Trophoblast cell (in vitro differentiated cells and primary cell): Measurements from ENCODE around the gene ARHGEF18.
A peak's percentile ranks its signal among the peaks of the same experiment; 100 is the strongest.

Source experiments
- DNase-seq, 2 donors: peaks; one replicate each; pipeline ENCODE4 v3.0.0-alpha.2; 2016
- H2AFZ ChIP-seq: 2 replicates; pipeline ENCODE4 v1.6.1; 2013; ENCODE audit warnings: low read length, moderate library complexity, mild to moderate bottlenecking; ENCODE audit not compliant: insufficient read depth, poor library complexity
- H2AK5ac ChIP-seq: 2 replicates; pipeline ENCODE4 v1.6.1; 2013; ENCODE audit warnings: mild to moderate bottlenecking, low read length
- H2BK120ac ChIP-seq: 2 replicates; pipeline ENCODE4 v1.6.1; 2013; ENCODE audit warnings: low read length, mild to moderate bottlenecking, moderate library complexity; ENCODE audit not compliant: insufficient read depth, poor library complexity
- H2BK12ac ChIP-seq: 2 replicates; pipeline ENCODE4 v1.6.1; 2013; ENCODE audit warnings: mild to moderate bottlenecking, low read length, moderate library complexity
- H2BK5ac ChIP-seq: 2 replicates; pipeline ENCODE4 v1.6.1; 2013; ENCODE audit warnings: low read length, low read depth, moderate library complexity, mild to moderate bottlenecking; ENCODE audit not compliant: poor library complexity
- H3K14ac ChIP-seq: 2 replicates; pipeline ENCODE4 v1.6.1; 2013; ENCODE audit warnings: mild to moderate bottlenecking, low read length
- H3K18ac ChIP-seq: 2 replicates; pipeline ENCODE4 v1.6.1; 2013; ENCODE audit warnings: mild to moderate bottlenecking, low read length
- H3K23ac ChIP-seq: 2 replicates; pipeline ENCODE4 v1.6.1; 2013; ENCODE audit warnings: low read length
- H3K27ac ChIP-seq: 2 replicates; pipeline ENCODE4 v1.5.1; 2013; ENCODE audit warnings: low read depth, mild to moderate bottlenecking, inconsistent platforms, low read length, moderate library complexity
- H3K27me3 ChIP-seq: 2 replicates; pipeline ENCODE4 v1.6.1; 2013; ENCODE audit warnings: inconsistent platforms, mild to moderate bottlenecking, low read length, moderate library complexity; ENCODE audit not compliant: insufficient read depth
- H3K36me3 ChIP-seq, 2 experiments: 1 replicate in 1 of 2; 2 replicates in 1 of 2; pipeline ENCODE4 v1.6.1; 2013; ENCODE audit warnings: low read length in 2 of 2, mild to moderate bottlenecking in 2 of 2, moderate library complexity in 1 of 2; ENCODE audit not compliant: insufficient read depth in 2 of 2, control insufficient read depth in 1 of 2
- H3K4ac ChIP-seq: 2 replicates; pipeline ENCODE4 v1.6.1; 2013; ENCODE audit warnings: low read depth, mild to moderate bottlenecking, low read length, moderate library complexity
- H3K4me1 ChIP-seq, 2 experiments: 1 replicate in 1 of 2; 2 replicates in 1 of 2; pipeline ENCODE4 v1.6.1; 2013; ENCODE audit warnings: low read length in 2 of 2, mild to moderate bottlenecking in 2 of 2, moderate library complexity in 1 of 2; ENCODE audit not compliant: insufficient read depth in 2 of 2, control insufficient read depth in 1 of 2
- H3K4me2 ChIP-seq: 2 replicates; pipeline ENCODE4 v1.6.1; 2013; ENCODE audit warnings: inconsistent platforms, mild to moderate bottlenecking, low read length, moderate library complexity
- H3K4me3 ChIP-seq: 2 replicates; pipeline ENCODE4 v1.5.1; 2013; ENCODE audit warnings: mild to moderate bottlenecking, low read depth, low read length, inconsistent platforms
- H3K79me1 ChIP-seq: one replicate; pipeline ENCODE4 v1.6.1; 2013; ENCODE audit warnings: low read length
- H3K79me2 ChIP-seq: 2 replicates; pipeline ENCODE4 v1.6.1; 2013; ENCODE audit warnings: low read length, mild to moderate bottlenecking; ENCODE audit not compliant: control insufficient read depth, insufficient read depth, poor library complexity
- H3K9ac ChIP-seq: 2 replicates; pipeline ENCODE4 v1.6.1; 2013; ENCODE audit warnings: mild to moderate bottlenecking, low read length
- H3K9me3 ChIP-seq: 2 replicates; pipeline ENCODE4 v1.6.1; 2013; ENCODE audit warnings: low read depth, mild to moderate bottlenecking, control low read depth, inconsistent platforms, low read length; ENCODE audit not compliant: insufficient read depth
- H4K12ac ChIP-seq: 2 replicates; pipeline ENCODE4 v1.6.1; 2013; ENCODE audit warnings: low read depth, mild to moderate bottlenecking, low read length, moderate library complexity
- H4K8ac ChIP-seq: 2 replicates; pipeline ENCODE4 v1.6.1; 2013; ENCODE audit warnings: low read depth, mild to moderate bottlenecking, low read length, moderate library complexity
- H4K91ac ChIP-seq: one replicate; pipeline ENCODE4 v1.6.1; 2013; ENCODE audit warnings: low read depth, mild to moderate bottlenecking, low read length, moderate library complexity
- WGBS: extraction: QIAGEN DNeasy Blood & Tissue Kit; methylation state at CpG from one replicate; pipeline ENCODE4 v1.1.7; 2013; ENCODE audit warnings: missing lambda C conversion rate; ENCODE audit not compliant: insufficient read length, insufficient coverage; ENCODE audit errors: extremely low coverage; 5-methylcytosine and 5-hydroxymethylcytosine counted together

The ARHGEF18 gene

GRCh38 chr19:7376151-7376852, 27.6 kb downstream of the ARHGEF18 start:
- H3K36me3 ChIP-seq = no peaks in the 10 kb centered on the region
- H3K79me2 ChIP-seq = peaks cover 6% of the 10 kb centered on the region
- DNase-seq = peak; percentile 97 to 98

GRCh38 chr19:7377196-7377595, 28.5 kb downstream of the ARHGEF18 start:
- no CpG with 5 or more reads among the region's 7 CpGs for WGBS
- H4K8ac ChIP-seq = no peak overlapping the region
- H3K9ac ChIP-seq = no peak overlapping the region
- peak overlapping the region; percentile 98 for H3K27ac ChIP-seq
- peak overlapping the region; percentile 99 for H2BK120ac ChIP-seq
- no peak overlapping the region for H2AFZ ChIP-seq
- H3K4me2 ChIP-seq = no peak overlapping the region
- H2BK12ac ChIP-seq = no peak overlapping the region
- H3K27me3 ChIP-seq = no peaks in the 10 kb centered on the region
- H4K12ac ChIP-seq = no peak overlapping the region
- H3K14ac ChIP-seq = no peak overlapping the region
- peaks cover 6% of the 10 kb centered on the region for H3K79me2 ChIP-seq
- H3K79me1 ChIP-seq = peaks cover 29% of the 10 kb centered on the region
- peaks cover 22 to 26% of the 10 kb centered on the region in 2 experiments for H3K4me1 ChIP-seq
- H3K4ac ChIP-seq = no peak overlapping the region
- H3K36me3 ChIP-seq = no peaks in the 10 kb centered on the region
- peak overlapping the region; percentile 99 for H4K91ac ChIP-seq
- DNase-seq = peak; percentile 81 to 85
- H3K18ac ChIP-seq = no peak overlapping the region
- H3K23ac ChIP-seq = no peak overlapping the region
- no peak overlapping the region for H3K4me3 ChIP-seq
- H3K9me3 ChIP-seq = no peaks in the 10 kb centered on the region
- peak overlapping the region; percentile 80 for H2BK5ac ChIP-seq
- H2AK5ac ChIP-seq = no peak overlapping the region

More at GRCh38 chr19:7376151-7376852, 27.6 kb downstream of the ARHGEF18 start:
- Histone ChIP-seq H2BK120ac (peak overlapping the region; percentile 99), H2AK5ac (peak overlapping the region; percentile 99), H3K9ac (no peak overlapping the region), H3K27ac (peak overlapping the region; percentile 98), H3K4me2 (peak overlapping the region; percentile 0), H2AFZ (peak overlapping the region; percentile 45), H3K18ac (peak overlapping the region; percentile 70), H3K79me1 (peaks cover 34% of the 10 kb centered on the region), H3K23ac (no peak overlapping the region), H3K27me3 (no peaks in the 10 kb centered on the region), H3K4me1 (peaks cover 25 to 26% of the 10 kb centered on the region in 2 experiments), H3K4ac (peak overlapping the region; percentile 97), H3K14ac (peak overlapping the region; percentile 86), H2BK5ac (peak overlapping the region; percentile 99), H4K8ac (peak overlapping the region; percentile 86), H3K9me3 (peaks cover 2% of the 10 kb centered on the region), H4K12ac (no peak overlapping the region), H2BK12ac (peak overlapping the region; percentile 100), H4K91ac (peak overlapping the region; percentile 99), H3K4me3 (no peak overlapping the region)
- WGBS = no CpG with 5 or more reads among the region's 6 CpGs

- no peaks in the 10 kb centered on the region for H3K9me3 ChIP-seq
- H3K4ac ChIP-seq = no peak overlapping the region
These were observed 32.3 kb downstream of the ARHGEF18 start for GRCh38 chr19:7381073-7381390.

GRCh38 chr19:7382694-7383093, 34.0 kb downstream of the ARHGEF18 start:
- Histone ChIP-seq H3K4ac (no peak overlapping the region), H3K79me2 (no peaks in the 10 kb centered on the region), H3K9ac (no peak overlapping the region), H3K23ac (no peak overlapping the region), H3K4me2 (no peak overlapping the region), H3K36me3 (no peaks in the 10 kb centered on the region), H3K4me1 (peaks cover 18 to 23% of the 10 kb centered on the region in 2 experiments), H2BK120ac (peak overlapping the region; percentile 36), H4K8ac (no peak overlapping the region), H2AFZ (no peak overlapping the region), H4K12ac (no peak overlapping the region), H2BK12ac (peak overlapping the region; percentile 56), H3K27ac (no peak overlapping the region), H3K79me1 (peaks cover 14% of the 10 kb centered on the region), H3K9me3 (no peaks in the 10 kb centered on the region), H3K27me3 (no peaks in the 10 kb centered on the region), H2BK5ac (no peak overlapping the region), H3K14ac (peak overlapping the region; percentile 47), H2AK5ac (no peak overlapping the region), H3K4me3 (no peak overlapping the region), H3K18ac (no peak overlapping the region), H4K91ac (peak overlapping the region; percentile 4)
- DNase-seq = no peak
- no CpG with 5 or more reads among the region's 9 CpGs for WGBS

More at GRCh38 chr19:7381073-7381390, 32.3 kb downstream of the ARHGEF18 start:
- no peaks in the 10 kb centered on the region for H3K79me2 ChIP-seq
- H3K27me3 ChIP-seq = no peaks in the 10 kb centered on the region
- H3K4me1 ChIP-seq = peaks cover 16 to 19% of the 10 kb centered on the region in 2 experiments
- H3K27ac ChIP-seq = no peak overlapping the region
- no peak for DNase-seq
- H3K4me3 ChIP-seq = no peak overlapping the region
- no peak overlapping the region for H2BK120ac ChIP-seq
- no peak overlapping the region for H3K18ac ChIP-seq
- no peak overlapping the region for H2AFZ ChIP-seq
- H4K8ac ChIP-seq = no peak overlapping the region
- H2BK5ac ChIP-seq = no peak overlapping the region
- H3K79me1 ChIP-seq = peaks cover 16% of the 10 kb centered on the region
- no peak overlapping the region for H3K9ac ChIP-seq
- H2BK12ac ChIP-seq = peak overlapping the region; percentile 50
- H3K14ac ChIP-seq = no peak overlapping the region
- H4K12ac ChIP-seq = no peak overlapping the region
- no peak overlapping the region for H2AK5ac ChIP-seq
- H4K91ac ChIP-seq = peak overlapping the region; percentile 28
- H3K36me3 ChIP-seq = no peaks in the 10 kb centered on the region
- WGBS = no CpG with 5 or more reads among the region's 7 CpGs
- no peak overlapping the region for H3K23ac ChIP-seq
- no peak overlapping the region for H3K4me2 ChIP-seq
